ENCODE data around the gene LRRC32.

The LRRC32 gene

GRCh38 chr11:76670485-76671236, at the start of gene LRRC32:
Gene LRRC32 (minus strand): TSS chr11:76670747. CDS start chr11:76665954, 4,793 bp downstream.
- DNase-seq = no peak

GRCh38 chr11:76719686-76720085, 49.1 kb upstream of the LRRC32 start:
- DNase-seq = no peak

GRCh38 chr11:76719281-76719680, 48.7 kb upstream of the LRRC32 start:
- no peak for DNase-seq

- no peak for DNase-seq
These were observed 47.3 kb upstream of the LRRC32 start for GRCh38 chr11:76717816-76718215.

- DNase-seq = no peak
These were observed 46.8 kb upstream of the LRRC32 start for GRCh38 chr11:76717369-76717768.

GRCh38 chr11:76716268-76716667, 45.7 kb upstream of the LRRC32 start:
- DNase-seq = no peak

GRCh38 chr11:76714493-76714892, 43.9 kb upstream of the LRRC32 start:
- DNase-seq = no peak

- DNase-seq = no peak
These were observed 43.0 kb upstream of the LRRC32 start for GRCh38 chr11:76713499-76713898.

- no peak for DNase-seq
These were observed 41.6 kb upstream of the LRRC32 start for GRCh38 chr11:76712125-76712524.

GRCh38 chr11:76709756-76710155, 39.2 kb upstream of the LRRC32 start:
- DNase-seq = no peak

GRCh38 chr11:76708972-76709660, 38.6 kb upstream of the LRRC32 start:
- DNase-seq = no peak

- no peak for DNase-seq
These were observed 36.8 kb upstream of the LRRC32 start for GRCh38 chr11:76707293-76707825.

GRCh38 chr11:76706667-76707066, 36.1 kb upstream of the LRRC32 start:
- DNase-seq = no peak

GRCh38 chr11:76705826-76706225, 35.3 kb upstream of the LRRC32 start:
- no peak for DNase-seq

- no peak for DNase-seq
These were observed 33.8 kb upstream of the LRRC32 start for GRCh38 chr11:76704171-76704948.

GRCh38 chr11:76703707-76704106, 33.2 kb upstream of the LRRC32 start:
- no peak for DNase-seq

GRCh38 chr11:76702336-76703128, 32.0 kb upstream of the LRRC32 start:
- no peak for DNase-seq

GRCh38 chr11:76701294-76702040, 30.9 kb upstream of the LRRC32 start:
- no peak for DNase-seq

GRCh38 chr11:76700177-76701100, 29.9 kb upstream of the LRRC32 start:
- no peak for DNase-seq

GRCh38 chr11:76699451-76700091, 29.0 kb upstream of the LRRC32 start:
- no peak for DNase-seq

All from activated CD4-positive, alpha-beta T cell treated with anti-CD3 and anti-CD28 coated beads, Interleukin-2, amount 50 U/mL, for 16 hours (primary cell).